HEK293 (cell line): ENCODE data around the gene PTPRG.
A peak's percentile ranks its signal among the peaks of the same experiment; 100 is the strongest.

Experiments used
- CTCF ChIA-PET: fragments of 350-600 bp; formaldehyde crosslinking; extraction: SDS; loops from one replicate; lab custom pipeline; 2021; ENCODE audit warnings: antibody characterized with exemption; lab: Yijun Ruan, JAX
- POLR2A ChIA-PET: fragments of 300-600 bp; formaldehyde crosslinking; extraction: SDS; loops from one replicate; lab custom pipeline; 2020; ENCODE audit warnings: antibody characterized with exemption, inconsistent platforms; lab: Yijun Ruan, JAX
- H3K27ac ChIP-seq: fragments of 200-500 bp; sonication (Bioruptor generic); 2 replicates; pipeline ENCODE4 v1.5.1; 2014; ENCODE audit warnings: low read depth, low read length, control low read depth, inconsistent platforms; ENCODE audit errors: extremely low read depth
- H3K36me3 ChIP-seq, 2 experiments: fragments of 200-500 bp in 1 of 2; sonication (Bioruptor generic) in 1 of 2; 1 replicate in 1 of 2; 2 replicates in 1 of 2; pipeline ENCODE4 v1.5.1; 2014 to 2017; ENCODE audit warnings: inconsistent platforms in 2 of 2, low read length in 2 of 2; ENCODE audit not compliant: control insufficient read depth in 2 of 2, insufficient read depth in 1 of 2
- H3K4me1 ChIP-seq: fragments of 200-500 bp; sonication (Bioruptor generic); 2 replicates; pipeline ENCODE4 v1.5.1; 2014; ENCODE audit warnings: mild to moderate bottlenecking, low read length, inconsistent platforms; ENCODE audit not compliant: control insufficient read depth, insufficient read depth
- H3K4me3 ChIP-seq: 2 replicates; pipeline ENCODE4 v1.5.1; 2011; ENCODE audit warnings: low read depth, mild to moderate bottlenecking, control low read depth, low read length, moderate library complexity
- H3K9me3 ChIP-seq: fragments of 200-500 bp; sonication (Bioruptor generic); 2 replicates; pipeline ENCODE4 v1.5.1; 2014; ENCODE audit warnings: low read depth, low read length, inconsistent platforms; ENCODE audit not compliant: control insufficient read depth, insufficient read depth
- PRDM10 ChIP-seq: fragments of 450-650 bp; formaldehyde crosslinking; IDR thresholded peaks from 2 replicates; pipeline ENCODE4 v1.5.1; 2016; ENCODE audit warnings: missing biosample characterization, missing genetic modification characterization
- PRDM6 ChIP-seq: fragments of 450-650 bp; formaldehyde crosslinking; IDR thresholded peaks from 2 replicates; pipeline ENCODE4 v1.5.1; 2017; ENCODE audit warnings: missing biosample characterization, missing genetic modification characterization
- SCRT1 ChIP-seq: fragments of 450-650 bp; formaldehyde crosslinking; IDR thresholded peaks from 2 replicates; pipeline ENCODE4 v1.5.1; 2016; ENCODE audit warnings: missing biosample characterization, missing genetic modification characterization, borderline replicate concordance
- SP7 ChIP-seq: fragments of 450-650 bp; formaldehyde crosslinking; IDR thresholded peaks from 2 replicates; pipeline ENCODE4 v1.5.1; 2016; ENCODE audit warnings: missing biosample characterization, missing genetic modification characterization
- ZNF10 ChIP-seq: fragments of 450-650 bp; formaldehyde crosslinking; IDR thresholded peaks from 2 replicates; pipeline ENCODE4 v1.5.1; 2017; ENCODE audit warnings: missing biosample characterization, missing genetic modification characterization
- ZNF146 ChIP-seq: fragments of 450-650 bp; formaldehyde crosslinking; IDR thresholded peaks from 2 replicates; pipeline ENCODE4 v1.5.1; 2016; ENCODE audit warnings: missing biosample characterization, missing genetic modification characterization
- ZNF23 ChIP-seq: fragments of 450-650 bp; formaldehyde crosslinking; IDR thresholded peaks from 2 replicates; pipeline ENCODE4 v1.5.1; 2016; ENCODE audit warnings: missing biosample characterization, missing genetic modification characterization, borderline replicate concordance
- ZNF292 ChIP-seq: fragments of 450-650 bp; formaldehyde crosslinking; IDR thresholded peaks from 2 replicates; pipeline ENCODE4 v1.5.1; 2016; ENCODE audit warnings: low read depth, missing biosample characterization, missing genetic modification characterization, borderline replicate concordance
- ZNF704 ChIP-seq: fragments of 450-650 bp; formaldehyde crosslinking; IDR thresholded peaks from 2 replicates; pipeline ENCODE4 v1.5.1; 2016; ENCODE audit warnings: missing biosample characterization, missing genetic modification characterization
- TF ChIP-seq, protein P1 (sequence below): fragments of 450-650 bp; formaldehyde crosslinking; IDR thresholded peaks from 2 replicates; pipeline ENCODE4 v1.5.1; 2016; ENCODE audit warnings: missing biosample characterization, missing genetic modification characterization

PTPRG gene

DNA sequence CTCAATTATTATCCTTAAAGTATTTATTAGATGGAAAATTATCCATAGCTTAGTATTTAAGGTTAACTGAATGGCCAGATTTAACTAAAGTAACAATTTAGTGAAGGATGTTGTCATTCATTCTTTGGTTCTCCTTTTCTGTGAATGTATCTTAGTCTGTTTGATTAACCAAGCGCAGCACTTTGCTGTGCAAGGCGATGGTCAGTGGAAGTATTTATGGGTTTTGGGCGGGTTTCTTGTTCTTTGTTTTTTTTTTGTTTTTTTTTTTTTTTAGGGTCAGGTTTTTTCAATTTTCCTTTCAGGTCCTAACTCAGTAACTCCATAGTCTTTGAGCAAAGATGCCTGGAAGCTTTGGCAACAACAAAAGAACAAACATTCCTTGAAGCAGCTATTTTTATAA is 328.8 kb downstream of the PTPRG start:
- ChIA-PET POLR2A (no interaction called here), CTCF (interaction anchor here (1.3 kb wide), 1 partner anchor 326 kb away, joined by 3 read pairs; no protein-coding TSS in a partner anchor)
- H3K9me3 ChIP-seq, result no peaks in the 10 kb centered on the region
- no peaks in the 10 kb centered on the region for H3K36me3 ChIP-seq
- peaks cover 14% of the 10 kb centered on the region for H3K4me1 ChIP-seq
- no peak overlapping the region for H3K4me3 ChIP-seq
- H3K27ac ChIP-seq, result no peak overlapping the region
- TF ChIP-seq, protein P1, sequence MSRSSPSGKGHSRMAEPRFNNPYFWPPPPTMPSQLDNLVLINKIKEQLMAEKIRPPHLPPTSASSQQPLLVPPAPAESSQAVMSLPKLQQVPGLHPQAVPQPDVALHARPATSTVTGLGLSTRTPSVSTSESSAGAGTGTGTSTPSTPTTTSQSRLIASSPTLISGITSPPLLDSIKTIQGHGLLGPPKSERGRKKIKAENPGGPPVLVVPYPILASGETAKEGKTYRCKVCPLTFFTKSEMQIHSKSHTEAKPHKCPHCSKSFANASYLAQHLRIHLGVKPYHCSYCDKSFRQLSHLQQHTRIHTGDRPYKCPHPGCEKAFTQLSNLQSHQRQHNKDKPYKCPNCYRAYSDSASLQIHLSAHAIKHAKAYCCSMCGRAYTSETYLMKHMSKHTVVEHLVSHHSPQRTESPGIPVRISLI (tag by site-specific recombination), result peak; percentile 55; the same call in 1 of the 2 replicates
- TF ChIP-seq PRDM6 (0 out of 2 replicates have a peak, but pooled peaks have one; percentile 13), ZNF704 (tag by site-specific recombination) (no peak)
- TF ChIP-seq, all 188 proteins: peak for 2

DNA sequence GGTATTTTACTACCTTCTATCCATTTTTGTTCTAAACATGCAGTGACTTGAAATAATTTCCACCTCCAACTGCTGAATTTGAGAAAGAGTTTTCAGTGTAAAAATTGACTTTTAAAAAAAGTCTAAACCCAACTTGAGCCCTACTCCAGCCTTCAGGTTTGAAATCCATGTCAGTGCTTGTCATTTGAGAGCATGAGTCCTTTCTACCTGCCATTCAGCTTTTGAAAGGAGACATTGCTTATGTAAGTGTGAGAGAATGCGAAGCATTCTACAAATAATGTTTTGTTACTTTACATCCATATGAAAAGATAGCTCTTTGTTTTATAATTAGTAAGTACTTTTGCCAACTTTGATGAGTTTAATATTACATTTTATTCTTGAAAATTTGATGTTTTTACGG is 329.2 kb downstream of the PTPRG start:
- no peak overlapping the region for H3K4me3 ChIP-seq
- ChIA-PET CTCF (interaction anchor here (0.7 to 1.2 kb wide), 2 partner anchors 298 to 1173 kb away, joined by 4 read pairs; no protein-coding TSS in a partner anchor), POLR2A (no interaction called here)
- H3K9me3 ChIP-seq, result no peaks in the 10 kb centered on the region
- no peak overlapping the region for H3K27ac ChIP-seq
- TF ChIP-seq, protein P1 (tag by site-specific recombination), result 0 out of 2 replicates have a peak, but pooled peaks have one; percentile 5
- no peak for TF ChIP-seq ZNF292 (tag by site-specific recombination)
- peaks cover 14% of the 10 kb centered on the region for H3K4me1 ChIP-seq
- H3K36me3 ChIP-seq, result no peaks in the 10 kb centered on the region

GRCh38 chr3:61892891-61893290 is 331.5 kb downstream of the PTPRG start:
- no peaks in the 10 kb centered on the region for H3K9me3 ChIP-seq
- TF ChIP-seq ZNF23 (no peak), ZNF10 (tag by site-specific recombination) (peak; percentile 79)
- H3K36me3 ChIP-seq, result no peaks in the 10 kb centered on the region
- H3K27ac ChIP-seq, result no peak overlapping the region
- ChIA-PET CTCF (interaction anchor here (0.7 kb wide), 1 partner anchor 143 kb away, joined by 4 read pairs; no protein-coding TSS in a partner anchor), POLR2A (no interaction called here)
- H3K4me3 ChIP-seq, result no peak overlapping the region
- H3K4me1 ChIP-seq, result peaks cover 18% of the 10 kb centered on the region

- peaks cover 18% of the 10 kb centered on the region for H3K4me1 ChIP-seq
- ChIA-PET POLR2A (interaction anchor here (1.4 to 2.1 kb wide), 2 partner anchors 331 to 332 kb away, joined by 3 to 15 read pairs; partner anchors contain the start of gene PTPRG), CTCF (interaction anchor here (0.6 to 1.7 kb wide), 4 partner anchors 36 to 142 kb away, joined by 4 to 5 read pairs (median 5); no protein-coding TSS in a partner anchor)
- H3K27ac ChIP-seq, result peak overlapping the region; percentile 65; the same call in 1 of the 2 replicates
- H3K36me3 ChIP-seq, result no peaks in the 10 kb centered on the region
- H3K9me3 ChIP-seq, result no peaks in the 10 kb centered on the region
- H3K4me3 ChIP-seq, result no peak overlapping the region
- TF ChIP-seq, protein P1 (tag by site-specific recombination), result peak; percentile 67
- 0 out of 2 replicates have a peak, but pooled peaks have one; percentile 9 for TF ChIP-seq SP7 (tag by site-specific recombination)
- TF ChIP-seq ZNF146 (tag by site-specific recombination), result no peak
- TF ChIP-seq PRDM10 (tag by site-specific recombination), result peak; percentile 66
- TF ChIP-seq SCRT1, result no peak
Observed at GRCh38 chr3:61893840-61894566, 332.6 kb downstream of the PTPRG start.
